Fibroblast of skin of back (primary cell): ENCODE data around the gene NPHP4.
A peak's percentile ranks its signal among the peaks of the same experiment; 100 is the strongest.

Experiments used
- DNase-seq: peaks from one replicate; pipeline ENCODE4 v3.0.0-alpha.2; 2013

Gene NPHP4

GRCh38 chr1:5989286-5989605, 3.0 kb downstream of the NPHP4 start:
- DNase-seq = no peak

GRCh38 chr1:5988596-5989285, 3.5 kb downstream of the NPHP4 start:
- no peak for DNase-seq

DNA sequence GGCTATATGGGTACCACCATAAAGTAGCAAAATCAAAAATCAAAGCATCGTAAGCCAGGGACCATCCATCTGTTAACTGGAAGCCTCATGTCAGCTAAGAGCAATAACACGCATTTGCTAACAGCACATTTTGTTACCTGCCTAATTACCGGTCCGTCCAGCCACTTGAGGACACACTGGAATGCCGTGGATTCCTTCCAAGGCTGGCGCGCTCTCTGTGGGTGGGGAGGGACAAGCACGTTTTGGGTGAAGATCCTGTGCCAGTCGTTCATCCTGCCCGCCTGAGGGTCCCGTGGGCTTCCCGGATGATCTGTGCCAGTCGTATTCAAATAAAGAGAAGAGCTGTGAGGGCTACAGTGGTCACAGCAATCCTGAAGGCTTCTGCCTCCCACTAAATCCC, 6.2 kb downstream of the NPHP4 start:
- DNase-seq = no peak

DNA sequence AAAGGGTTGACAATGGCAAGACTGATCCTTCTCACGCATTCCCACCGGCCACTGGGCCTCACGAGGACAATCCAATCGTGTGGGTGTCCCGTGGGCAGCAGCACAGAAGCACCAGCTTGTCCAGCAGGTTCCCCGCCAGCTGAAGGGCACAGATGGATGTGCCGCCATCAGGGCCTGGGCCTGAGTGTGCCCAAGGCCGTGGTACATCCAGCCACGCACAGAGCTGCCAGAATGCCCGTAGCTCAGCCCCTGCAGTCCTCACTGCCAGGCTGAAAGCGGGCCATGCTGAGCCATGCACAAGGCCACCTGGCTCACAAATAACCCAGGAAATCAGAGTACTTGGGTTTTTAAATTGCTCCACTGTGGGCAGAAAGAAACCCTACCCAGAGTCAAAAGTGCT, 7.0 kb downstream of the NPHP4 start:
- no peak for DNase-seq

DNA sequence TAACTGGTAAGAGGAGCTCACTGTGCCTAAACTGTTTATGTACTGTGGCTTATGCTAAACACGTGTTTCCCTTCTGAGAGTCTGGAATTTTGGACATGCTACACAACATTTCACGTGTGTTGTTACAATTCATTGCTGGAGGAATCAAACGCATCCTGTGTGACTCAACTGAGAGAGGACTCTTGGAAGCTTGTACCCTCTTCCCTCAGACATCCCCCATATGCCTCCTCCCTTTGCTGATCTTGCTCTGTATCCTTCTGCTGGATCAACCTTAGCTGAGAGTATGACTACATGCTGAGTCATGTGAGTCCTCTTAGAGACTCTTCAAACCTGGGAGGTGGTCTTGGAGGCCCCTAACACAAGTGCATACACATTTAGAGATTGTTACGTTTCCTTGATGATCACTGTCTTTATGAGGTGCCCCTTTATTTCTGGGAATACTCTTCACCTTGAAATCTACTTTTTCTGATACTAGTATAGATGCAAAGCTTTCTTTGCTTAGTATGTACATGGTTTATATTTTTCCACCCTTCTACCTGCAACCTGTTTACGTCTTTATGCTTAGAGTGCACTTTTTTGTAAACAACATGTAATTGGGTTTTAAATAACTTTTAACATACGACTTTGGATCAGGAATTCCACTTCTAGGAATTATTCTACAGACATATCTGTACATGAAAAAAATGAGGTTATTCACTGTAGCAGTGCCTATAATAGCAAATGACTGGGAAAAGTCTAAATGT, 8.7 kb downstream of the NPHP4 start:
- DNase-seq = peak; percentile 76

GRCh38 chr1:5982868-5983267, 9.4 kb downstream of the NPHP4 start:
- peak; percentile 34 for DNase-seq

- no peak for DNase-seq
Measured at GRCh38 chr1:5982276-5982675, 9.9 kb downstream of the NPHP4 start.

DNA sequence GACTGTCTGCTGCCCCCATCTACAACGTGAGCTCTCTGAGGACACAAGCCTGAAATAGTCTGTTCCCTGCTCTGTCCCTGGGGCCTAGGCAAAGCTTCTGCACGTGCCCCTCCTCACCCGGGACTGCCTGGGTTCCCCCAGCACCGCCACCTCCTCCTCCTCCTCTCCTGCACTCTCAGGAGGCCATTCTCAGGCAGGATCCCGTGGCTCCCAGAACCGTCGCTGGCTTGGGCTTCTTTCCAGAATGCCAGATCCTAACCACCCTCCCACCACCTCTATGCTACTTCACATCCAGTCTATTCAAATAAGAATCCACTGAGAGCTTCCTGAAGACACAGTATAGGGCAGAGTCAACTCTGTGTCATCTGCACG, 11.2 kb downstream of the NPHP4 start:
- no peak for DNase-seq

DNA sequence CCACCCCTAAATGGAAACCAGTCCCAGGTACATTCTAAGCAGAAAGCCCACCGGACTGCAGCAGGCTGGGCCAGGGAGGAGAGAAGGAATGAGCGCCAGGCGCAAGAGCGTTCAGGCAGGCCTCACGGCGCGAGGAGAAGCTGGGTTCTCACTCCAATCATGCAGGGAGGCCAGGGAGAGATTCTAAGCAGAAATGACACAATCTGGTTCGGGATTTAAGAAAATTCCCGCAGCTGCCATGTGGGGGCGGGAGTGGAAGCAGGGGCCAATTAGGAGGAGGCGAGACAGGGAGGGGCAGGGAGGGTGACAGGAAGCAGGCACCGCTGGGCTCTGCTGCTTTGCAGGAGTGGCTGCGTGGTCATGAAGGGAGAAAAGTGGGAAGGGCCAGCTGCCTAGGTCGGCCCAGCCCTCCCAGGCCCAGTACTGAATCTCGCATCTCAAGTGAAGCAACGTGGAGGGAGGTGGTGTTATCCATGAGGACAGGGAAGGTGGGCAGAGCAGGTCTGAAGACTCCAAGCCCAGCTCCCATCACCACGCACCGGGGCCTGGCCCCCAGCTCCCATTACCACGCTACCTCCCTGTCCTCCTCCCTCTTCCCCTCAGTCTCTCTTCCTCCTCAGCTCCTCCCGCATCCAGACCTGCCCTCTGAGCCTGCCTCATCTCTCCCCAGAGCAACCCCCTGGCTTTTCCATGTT, 11.8 kb downstream of the NPHP4 start:
- DNase-seq = peak; percentile 72

GRCh38 chr1:5979536-5980313, 12.5 kb downstream of the NPHP4 start:
- no peak for DNase-seq

GRCh38 chr1:5978452-5978851, 13.8 kb downstream of the NPHP4 start:
- DNase-seq = no peak

GRCh38 chr1:5977494-5978444, 14.5 kb downstream of the NPHP4 start:
- DNase-seq = no peak

DNA sequence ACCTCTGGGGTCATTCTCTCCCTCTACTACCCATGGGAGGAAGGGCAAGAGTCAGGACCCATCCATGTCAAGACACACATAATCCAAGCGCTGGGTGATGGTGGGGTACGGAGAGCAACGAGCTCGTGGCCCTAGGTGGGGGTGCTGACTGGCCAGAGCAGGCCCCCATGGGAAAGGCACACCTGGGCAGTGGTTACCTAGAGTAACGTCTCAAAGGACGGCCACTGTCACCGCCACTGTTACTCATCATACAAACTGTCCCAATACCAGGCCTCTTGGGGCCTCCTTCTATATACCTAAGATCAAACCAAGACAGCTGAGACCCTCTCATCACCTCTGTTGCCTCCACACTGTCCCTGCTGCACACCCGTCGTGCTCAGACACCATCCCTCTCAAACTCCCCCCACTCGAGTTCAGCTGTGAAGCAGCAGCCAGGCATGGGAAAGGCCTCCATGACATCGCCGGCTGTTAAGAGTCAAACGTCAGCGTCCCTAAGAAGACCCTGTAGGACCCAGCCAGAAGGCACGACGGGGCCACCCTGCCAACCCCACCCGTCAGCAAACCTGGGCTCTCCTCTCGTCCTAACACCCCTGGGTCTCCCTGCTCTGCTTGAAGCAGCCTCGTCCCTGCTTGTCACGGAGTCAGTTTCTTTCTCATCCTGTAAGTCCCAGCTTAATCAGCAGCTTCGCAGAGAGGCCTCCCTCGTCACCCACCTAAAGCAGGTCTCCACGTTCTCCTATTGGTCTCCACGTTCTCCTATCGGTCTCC, 15.3 kb downstream of the NPHP4 start:
- no peak for DNase-seq

DNA sequence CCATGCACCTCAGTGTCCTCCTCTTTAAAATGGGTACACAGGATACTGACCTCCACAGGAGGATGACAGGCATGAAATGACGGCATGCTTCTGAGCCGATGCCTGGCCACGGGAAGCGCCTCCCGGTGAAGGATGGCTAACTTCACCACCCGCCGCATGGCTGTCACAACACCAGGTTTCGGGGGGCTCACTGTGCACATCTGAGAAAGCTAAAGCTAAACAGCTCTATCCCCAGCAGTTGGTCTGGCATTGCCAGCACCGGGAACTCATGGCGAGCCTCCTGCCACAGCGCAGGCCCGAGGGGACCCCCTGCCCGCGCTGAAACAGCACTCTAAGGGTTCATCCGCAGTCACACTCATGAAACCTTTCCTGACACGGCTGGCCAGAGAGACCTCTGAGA, 16.0 kb downstream of the NPHP4 start:
- DNase-seq = no peak

DNA sequence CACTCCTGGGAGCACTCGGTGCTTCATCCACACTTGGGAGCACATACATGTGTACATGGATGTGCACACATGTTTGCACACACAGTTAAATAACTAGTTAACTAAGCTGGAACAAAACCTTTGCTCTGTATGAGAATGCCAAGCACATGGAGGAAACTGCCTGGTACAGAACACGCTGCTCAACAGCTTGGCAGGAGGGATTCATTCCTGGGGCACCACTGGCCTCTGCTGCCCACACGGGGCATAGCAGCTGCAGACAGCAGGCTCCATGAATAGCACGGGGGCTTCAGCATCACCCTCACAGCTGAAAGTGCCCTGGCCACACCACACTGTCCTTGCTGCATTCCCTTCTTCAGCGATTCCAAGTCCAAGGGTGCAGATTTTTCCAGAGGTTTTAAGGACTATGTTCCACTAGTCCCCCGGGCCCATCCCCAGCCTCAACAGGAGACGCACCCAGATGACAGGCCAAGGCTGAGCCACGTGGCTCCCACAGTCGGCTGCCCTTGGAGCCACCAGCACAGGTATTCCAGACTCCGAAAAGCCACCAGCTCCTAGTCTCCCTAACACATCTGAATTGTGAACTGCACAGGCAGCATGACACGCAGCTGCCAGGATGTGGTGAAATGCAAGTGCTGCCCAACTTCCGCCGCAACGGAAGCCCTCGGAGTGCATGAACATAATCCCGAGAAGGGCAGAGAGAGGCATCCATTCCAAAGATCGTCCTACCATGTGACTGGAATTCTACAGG, 16.9 kb downstream of the NPHP4 start:
- peak; percentile 48 for DNase-seq

DNA sequence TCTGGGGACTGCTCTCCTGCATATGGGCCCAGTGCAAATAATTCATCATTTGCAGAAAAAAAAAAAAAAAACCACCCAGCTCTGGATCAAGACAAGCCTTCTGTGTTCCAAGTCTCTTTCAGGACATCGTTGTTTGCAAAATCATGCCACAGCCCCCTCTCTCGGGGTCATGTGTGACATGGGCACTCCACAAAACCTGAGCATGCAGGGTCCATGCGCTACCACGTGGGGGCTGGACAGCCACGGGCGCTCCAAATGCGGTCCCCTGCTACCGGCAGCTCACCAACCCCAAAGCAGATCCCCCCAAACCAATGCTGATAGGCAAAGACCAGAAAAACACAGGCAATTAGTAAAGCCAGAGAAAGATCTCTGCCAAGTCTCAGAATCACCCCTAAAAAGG, 17.6 kb downstream of the NPHP4 start:
- no peak for DNase-seq

GRCh38 chr1:5973771-5974170, 18.5 kb downstream of the NPHP4 start:
- no peak for DNase-seq

GRCh38 chr1:5972198-5972520, 20.1 kb downstream of the NPHP4 start:
- DNase-seq = no peak

GRCh38 chr1:5971471-5972197, 20.6 kb downstream of the NPHP4 start:
- no peak for DNase-seq
